B cell (primary cell): ENCODE results near the gene ERAS.

Experiments
- EZH2 ChIP-seq: IDR thresholded peaks from 2 replicates; pipeline ENCODE4 v1.6.1; 2012; ENCODE audit warnings: borderline replicate concordance, low read depth, mild to moderate bottlenecking, moderate library complexity, low read length; ENCODE audit not compliant: insufficient read depth, poor library complexity, severe bottlenecking
- TF ChIP-seq, protein P1 (sequence below): fragments of 200-600 bp; IDR thresholded peaks from one replicate; pipeline ENCODE4 v1.8.0; 2022; ENCODE audit warnings: antibody characterized with exemption, mild to moderate bottlenecking

DNA sequence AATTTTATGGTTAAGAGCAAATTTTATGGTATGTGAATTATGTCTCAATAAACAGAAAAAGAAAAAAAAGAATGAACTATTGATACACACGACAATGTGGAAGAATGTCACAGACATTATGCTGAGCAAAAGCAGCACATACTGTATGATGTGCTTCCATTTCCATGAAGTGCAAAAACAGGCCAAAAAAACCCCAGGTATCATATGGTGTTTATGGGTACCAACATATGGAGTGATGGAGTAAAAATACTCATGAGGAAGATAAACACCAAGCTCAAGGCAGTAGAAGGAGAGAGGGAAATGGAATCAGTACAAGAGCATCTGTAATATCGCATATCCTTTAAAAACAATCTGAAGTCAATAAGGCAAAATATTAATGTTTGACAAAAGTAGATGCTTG, 44.1 kb upstream of the ERAS start:
- no peak for TF ChIP-seq EZH2
- TF ChIP-seq, protein P1, sequence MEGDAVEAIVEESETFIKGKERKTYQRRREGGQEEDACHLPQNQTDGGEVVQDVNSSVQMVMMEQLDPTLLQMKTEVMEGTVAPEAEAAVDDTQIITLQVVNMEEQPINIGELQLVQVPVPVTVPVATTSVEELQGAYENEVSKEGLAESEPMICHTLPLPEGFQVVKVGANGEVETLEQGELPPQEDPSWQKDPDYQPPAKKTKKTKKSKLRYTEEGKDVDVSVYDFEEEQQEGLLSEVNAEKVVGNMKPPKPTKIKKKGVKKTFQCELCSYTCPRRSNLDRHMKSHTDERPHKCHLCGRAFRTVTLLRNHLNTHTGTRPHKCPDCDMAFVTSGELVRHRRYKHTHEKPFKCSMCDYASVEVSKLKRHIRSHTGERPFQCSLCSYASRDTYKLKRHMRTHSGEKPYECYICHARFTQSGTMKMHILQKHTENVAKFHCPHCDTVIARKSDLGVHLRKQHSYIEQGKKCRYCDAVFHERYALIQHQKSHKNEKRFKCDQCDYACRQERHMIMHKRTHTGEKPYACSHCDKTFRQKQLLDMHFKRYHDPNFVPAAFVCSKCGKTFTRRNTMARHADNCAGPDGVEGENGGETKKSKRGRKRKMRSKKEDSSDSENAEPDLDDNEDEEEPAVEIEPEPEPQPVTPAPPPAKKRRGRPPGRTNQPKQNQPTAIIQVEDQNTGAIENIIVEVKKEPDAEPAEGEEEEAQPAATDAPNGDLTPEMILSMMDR, result no peak
